ENCODE results near the gene ITGA6. TPM values are rescaled to one million over a fixed set of nuclear protein-coding genes. Genes with fewer than 3 reads are reported as not detected.

ITGA6 gene
- total RNA-seq, 1 experiment from 2014 or later, result 78.3 TPM

- no peak overlapping the region for H3K14ac ChIP-seq (ENCODE audit: insufficient read depth, low read length)
- H3K4me1 Mint-ChIP-seq, result peaks cover 68 to 73% of the 10 kb centered on the region in 2 experiments
- peak overlapping the region; percentile 69 for H3K27ac ChIP-seq (ENCODE audit: insufficient read length, low read depth, low read length)
- H2BK120ac ChIP-seq (ENCODE audit: low read depth, low read length, poor library complexity, severe bottlenecking), result no peak overlapping the region
- peak overlapping the region; percentile 17 to 69; a peak in 3 of 5 replicates for H3K4me3 Mint-ChIP-seq
- peak overlapping the region; percentile 84 to 95 (median 86) for H3K27ac Mint-ChIP-seq
- no peak overlapping the region for H2AK5ac ChIP-seq (ENCODE audit: insufficient read length, low read length)
- H3K36me3 Mint-ChIP-seq (ENCODE audit: insufficient read depth in 1 of 3, low read depth in 3 of 3), result peaks cover 19 to 37% (median 31%) of the 10 kb centered on the region in 3 experiments
- no peak overlapping the region for H4K5ac ChIP-seq (ENCODE audit: insufficient read length, low read depth, low read length)
- H4K8ac ChIP-seq (replicated peaks; ENCODE audit: insufficient read length, low read depth, low read length), result no peak overlapping the region
- H2BK12ac ChIP-seq (ENCODE audit: insufficient read length, low read depth, low read length), result no peak overlapping the region
- no peak overlapping the region for H2BK15ac ChIP-seq (ENCODE audit: low read depth, low read length)
- H3K79me1 ChIP-seq (ENCODE audit: insufficient read depth, low read depth, low read length, poor library complexity, severe bottlenecking), result no peaks in the 10 kb centered on the region
- H3K56ac ChIP-seq (ENCODE audit: insufficient read length, low read depth, low read length), result no peak overlapping the region
- no peak overlapping the region for H3K23ac ChIP-seq (ENCODE audit: insufficient read length, low read depth, low read length)
- H4K20me1 ChIP-seq (ENCODE audit: control insufficient read depth, insufficient read depth, insufficient read length), result no peaks in the 10 kb centered on the region
- H3K4me2 ChIP-seq (ENCODE audit: insufficient read depth, insufficient read length, low read length), result peak overlapping the region; percentile 27
- H3K27me3 Mint-ChIP-seq (ENCODE audit: low read depth), result peaks cover 3% of the 10 kb centered on the region
- no peak overlapping the region for H3K18ac ChIP-seq (ENCODE audit: insufficient read length, low read depth, low read length)
- no peak overlapping the region for H3K9ac ChIP-seq (ENCODE audit: extremely low read depth, insufficient read length, low read length)
- no peaks in the 10 kb centered on the region for H3K27me3 ChIP-seq (ENCODE audit: insufficient read depth, low read length)
- TF ChIP-seq CTCF (conservative IDR thresholded peaks at IDR 0.05), result no peak
- no peaks in the 10 kb centered on the region for H3K79me2 ChIP-seq (ENCODE audit: insufficient read depth, low read length)
- H3K4me1 ChIP-seq (ENCODE audit: insufficient read depth, low read length), result peaks cover 18% of the 10 kb centered on the region; the same call in 1 of the 2 replicates
- DNase-seq, result no peak
- no peak overlapping the region for H2AFZ ChIP-seq (ENCODE audit: low read length)
- peaks cover 9% of the 10 kb centered on the region for H3K9me3 ChIP-seq (ENCODE audit: control insufficient read depth, low read depth, low read length)
- no peaks in the 10 kb centered on the region for H3K23me2 ChIP-seq (ENCODE audit: insufficient read length, low read depth, low read length, poor library complexity, severe bottlenecking)
- no peak overlapping the region for H3K4ac ChIP-seq (ENCODE audit: low read depth, low read length)
- peaks cover 22 to 29% of the 10 kb centered on the region in 2 experiments for H3K9me3 Mint-ChIP-seq
- H4K91ac ChIP-seq (ENCODE audit: insufficient read length, low read depth, low read length), result no peak overlapping the region
- H2BK20ac ChIP-seq (ENCODE audit: low read depth, low read length, poor library complexity, severe bottlenecking), result no peak overlapping the region
- H2BK5ac ChIP-seq (ENCODE audit: insufficient read length, low read length), result no peak overlapping the region
- no peak overlapping the region for H3T11ph ChIP-seq (ENCODE audit: low read length)
Observed at GRCh38 chr2:172551271-172551670, 123.9 kb downstream of the ITGA6 start.

Data from H9 (cell line).